ENCODE measurements around the gene CC2D2A. TPM values are rescaled to one million over a fixed set of nuclear protein-coding genes. Genes with fewer than 3 reads are reported as not detected.
"Not testable (repeated sequence)": the region's sequence is repeated elsewhere in the genome, so short reads cannot be mapped to it uniquely, and the experiment has no call there.

The CC2D2A gene
- total RNA-seq, 1 donor from 2014 or later = 9.6 TPM

DNA sequence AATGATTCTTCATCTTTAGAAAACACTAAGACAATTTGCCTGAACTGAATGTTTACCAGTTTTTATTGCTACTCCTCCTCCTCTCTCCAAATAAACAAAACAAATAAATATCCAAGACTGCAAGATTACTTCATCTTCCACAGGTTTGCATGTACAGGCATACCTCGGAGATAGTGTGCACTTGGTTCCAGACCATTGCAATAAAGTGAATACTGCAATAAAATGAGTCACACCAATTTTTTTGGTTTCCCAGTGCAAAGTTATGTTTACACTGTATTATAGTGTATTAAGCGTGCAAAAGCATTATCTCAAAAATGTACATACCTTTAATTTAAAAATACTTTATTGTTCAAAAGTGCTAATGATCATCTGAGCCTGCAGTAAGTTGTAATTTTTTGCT is 132.2 kb downstream of the CC2D2A start:
- H3K27ac ChIP-seq (replicated peaks) = no peak overlapping the region
- peaks cover 73% of the 10 kb centered on the region for H3K36me3 ChIP-seq
- peaks cover 8% of the 10 kb centered on the region for H3K9me3 ChIP-seq (replicated peaks)
- DNase-seq = no peak
- intact Hi-C loops (cut with micrococcal nuclease) = no loop called here
- TF ChIP-seq, protein P1, sequence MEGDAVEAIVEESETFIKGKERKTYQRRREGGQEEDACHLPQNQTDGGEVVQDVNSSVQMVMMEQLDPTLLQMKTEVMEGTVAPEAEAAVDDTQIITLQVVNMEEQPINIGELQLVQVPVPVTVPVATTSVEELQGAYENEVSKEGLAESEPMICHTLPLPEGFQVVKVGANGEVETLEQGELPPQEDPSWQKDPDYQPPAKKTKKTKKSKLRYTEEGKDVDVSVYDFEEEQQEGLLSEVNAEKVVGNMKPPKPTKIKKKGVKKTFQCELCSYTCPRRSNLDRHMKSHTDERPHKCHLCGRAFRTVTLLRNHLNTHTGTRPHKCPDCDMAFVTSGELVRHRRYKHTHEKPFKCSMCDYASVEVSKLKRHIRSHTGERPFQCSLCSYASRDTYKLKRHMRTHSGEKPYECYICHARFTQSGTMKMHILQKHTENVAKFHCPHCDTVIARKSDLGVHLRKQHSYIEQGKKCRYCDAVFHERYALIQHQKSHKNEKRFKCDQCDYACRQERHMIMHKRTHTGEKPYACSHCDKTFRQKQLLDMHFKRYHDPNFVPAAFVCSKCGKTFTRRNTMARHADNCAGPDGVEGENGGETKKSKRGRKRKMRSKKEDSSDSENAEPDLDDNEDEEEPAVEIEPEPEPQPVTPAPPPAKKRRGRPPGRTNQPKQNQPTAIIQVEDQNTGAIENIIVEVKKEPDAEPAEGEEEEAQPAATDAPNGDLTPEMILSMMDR (IDR thresholded peaks at IDR 0.05; ENCODE audit: borderline replicate concordance) = no peak
- H3K4me1 ChIP-seq = peaks cover 8% of the 10 kb centered on the region
- H3K27me3 ChIP-seq (ENCODE audit: low read depth) = no peaks in the 10 kb centered on the region
- no peak overlapping the region for H3K4me3 ChIP-seq

DNA sequence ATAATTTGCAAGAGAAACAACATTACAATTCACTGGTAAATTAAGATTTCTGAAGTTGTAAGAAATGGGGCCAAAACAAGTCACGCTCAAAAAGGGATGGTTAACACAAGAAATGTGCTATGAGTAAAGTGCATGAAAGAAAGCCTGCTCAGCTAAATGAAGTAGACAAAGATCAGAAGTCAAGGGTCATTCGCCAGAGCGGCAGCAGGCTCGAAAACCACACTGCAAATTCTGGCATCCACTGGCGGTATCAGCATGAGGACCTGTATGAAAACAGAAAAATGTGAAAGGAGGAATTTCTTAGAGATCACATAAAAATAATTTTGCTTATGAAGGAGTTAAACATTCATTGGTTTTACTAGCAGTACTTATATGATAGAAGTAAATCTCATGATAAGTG is 135.9 kb downstream of the CC2D2A start:
- peaks cover 8% of the 10 kb centered on the region for H3K9me3 ChIP-seq (replicated peaks)
- DNase-seq = no peak
- H3K27me3 ChIP-seq (ENCODE audit: low read depth) = no peaks in the 10 kb centered on the region
- intact Hi-C loops (cut with micrococcal nuclease) = no loop called here
- peaks cover 52% of the 10 kb centered on the region for H3K36me3 ChIP-seq
- peaks cover 9% of the 10 kb centered on the region for H3K4me1 ChIP-seq
- no peak overlapping the region for H3K27ac ChIP-seq (replicated peaks)
- no peak overlapping the region for H3K4me3 ChIP-seq
- TF ChIP-seq, protein P1 (IDR thresholded peaks at IDR 0.05; ENCODE audit: borderline replicate concordance) = no peak

- Histone ChIP-seq H3K4me1 (peaks cover 9% of the 10 kb centered on the region), H3K36me3 (peaks cover 32% of the 10 kb centered on the region), H3K9me3 (replicated peaks) (peaks cover 13% of the 10 kb centered on the region), H3K4me3 (no peak overlapping the region), H3K27ac (replicated peaks) (no peak overlapping the region), H3K27me3 (ENCODE audit: low read depth) (no peaks in the 10 kb centered on the region)
- intact Hi-C loops (cut with micrococcal nuclease) = no loop called here
- TF ChIP-seq, protein P1 (IDR thresholded peaks at IDR 0.05; ENCODE audit: borderline replicate concordance) = no peak
- no peak for DNase-seq
Measured at GRCh38 chr4:15610855-15611254, 141.2 kb downstream of the CC2D2A start.

DNA sequence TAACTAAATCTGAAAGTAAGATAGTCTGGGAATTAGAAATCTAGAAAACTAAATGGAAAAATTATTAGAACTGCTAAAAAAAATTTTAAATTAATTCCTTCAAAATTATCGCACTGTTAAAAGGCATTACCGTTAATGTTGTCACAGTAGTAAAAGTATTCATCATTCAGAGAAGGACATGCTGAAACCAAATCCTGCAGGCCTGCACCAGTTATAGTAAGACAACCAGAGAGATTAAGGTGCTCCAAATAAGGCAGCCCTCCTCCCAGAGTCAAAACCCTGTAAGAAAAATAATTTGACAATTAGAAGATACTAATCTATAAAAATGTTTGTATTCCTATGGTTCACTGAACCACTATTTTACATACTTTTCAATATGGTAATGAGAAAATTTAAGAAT is 142.5 kb downstream of the CC2D2A start:
- Histone ChIP-seq H3K36me3 (peaks cover 27% of the 10 kb centered on the region), H3K27me3 (ENCODE audit: low read depth) (no peaks in the 10 kb centered on the region), H3K4me1 (peaks cover 9% of the 10 kb centered on the region), H3K9me3 (replicated peaks) (peaks cover 13% of the 10 kb centered on the region), H3K27ac (replicated peaks) (no peak overlapping the region), H3K4me3 (no peak overlapping the region)
- intact Hi-C loops (cut with micrococcal nuclease) = no loop called here
- TF ChIP-seq, protein P1 (IDR thresholded peaks at IDR 0.05; ENCODE audit: borderline replicate concordance) = no peak
- DNase-seq = no peak

DNA sequence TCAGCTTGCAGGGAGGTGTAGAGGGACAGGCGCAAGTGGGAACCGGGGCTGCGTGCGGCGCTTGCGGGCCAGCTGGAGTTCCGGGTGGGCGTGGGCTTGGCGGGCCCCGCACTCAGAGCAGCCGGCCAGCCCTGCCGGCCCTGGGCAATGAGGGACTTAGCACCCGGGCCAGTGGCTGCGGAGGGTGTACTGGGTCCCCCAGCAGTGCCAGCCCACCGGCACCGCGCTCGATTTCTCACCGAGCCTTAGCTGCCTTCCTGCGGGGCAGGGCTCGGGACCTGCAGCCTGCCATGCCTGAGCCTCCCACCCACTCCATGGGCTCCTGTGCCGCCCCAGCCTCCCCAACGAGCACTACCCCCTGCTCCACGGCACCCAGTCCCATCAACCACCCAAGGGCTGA is 145.2 kb downstream of the CC2D2A start:
- DNase-seq; H3K4me3 ChIP-seq; H3K27ac ChIP-seq (replicated peaks); intact Hi-C loops (cut with micrococcal nuclease); H3K4me1 ChIP-seq; H3K27me3 ChIP-seq (ENCODE audit: low read depth): not testable (repeated sequence)
- H3K36me3 ChIP-seq = peaks cover 48% of the 10 kb centered on the region
- peaks cover 32% of the 10 kb centered on the region for H3K9me3 ChIP-seq (replicated peaks)

- H3K9me3 ChIP-seq (replicated peaks) = peaks cover 43% of the 10 kb centered on the region
- DNase-seq; H3K4me3 ChIP-seq; H3K27ac ChIP-seq (replicated peaks); intact Hi-C loops (cut with micrococcal nuclease); H3K27me3 ChIP-seq (ENCODE audit: low read depth): not testable (repeated sequence)
- H3K4me1 ChIP-seq = peaks cover 10% of the 10 kb centered on the region
- peaks cover 45% of the 10 kb centered on the region for H3K36me3 ChIP-seq
Measured at GRCh38 chr4:15617407-15617806, 147.7 kb downstream of the CC2D2A start.

GRCh38 chr4:15636818-15637217 is 167.1 kb downstream of the CC2D2A start:
- peaks cover 95% of the 10 kb centered on the region for H3K36me3 ChIP-seq
- intact Hi-C loops (cut with micrococcal nuclease) = no loop called here

More at GRCh38 chr4:15636818-15637217, 167.1 kb downstream of the CC2D2A start:
- TF ChIP-seq, protein P1 (IDR thresholded peaks at IDR 0.05; ENCODE audit: borderline replicate concordance) = no peak
- Histone ChIP-seq H3K4me3 (no peak overlapping the region), H3K27ac (replicated peaks) (no peak overlapping the region), H3K4me1 (peaks cover 9% of the 10 kb centered on the region), H3K27me3 (ENCODE audit: low read depth) (no peaks in the 10 kb centered on the region), H3K9me3 (replicated peaks) (no peaks in the 10 kb centered on the region)
- DNase-seq = no peak
